ENCODE results near the gene FBXO31.

Gene FBXO31

DNA sequence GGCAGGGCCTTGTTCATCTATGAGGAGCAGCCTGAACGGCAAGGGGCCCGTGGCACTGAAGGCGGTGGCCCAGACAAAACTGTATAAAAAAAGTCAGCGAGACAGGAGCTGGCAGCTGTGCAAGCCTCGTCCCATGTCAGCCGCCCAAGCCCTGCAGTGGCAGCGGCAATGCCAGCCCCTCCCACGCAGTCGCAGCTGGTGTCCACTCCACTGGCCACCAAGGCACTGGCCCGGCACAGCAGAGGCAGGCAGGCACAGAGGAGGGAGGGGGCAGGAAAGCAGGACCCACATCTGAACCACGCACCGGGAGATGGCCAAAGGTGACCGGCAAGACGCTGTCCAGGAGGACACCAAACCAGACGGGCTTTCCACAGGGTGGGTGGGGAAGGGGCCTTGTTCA, 50.5 kb downstream of the FBXO31 start:
- H3K27me3 ChIP-seq (ENCODE audit: insufficient read depth, low read length, poor library complexity): no peaks in the 10 kb centered on the region
- peaks cover 8% of the 10 kb centered on the region; the same call in 1 of the 2 replicates for H3K79me2 ChIP-seq (ENCODE audit: insufficient read depth, low read length)
- H4K20me1 ChIP-seq (ENCODE audit: insufficient read depth, low read length): peaks cover 28% of the 10 kb centered on the region
- ATAC-seq (ENCODE audit: insufficient read depth, low read depth) (no peak), DNase-seq (no peak)
- no peak overlapping the region for H2AFZ ChIP-seq (ENCODE audit: low read depth, low read length)
- no peak overlapping the region for H3K9ac ChIP-seq (ENCODE audit: low read depth, low read length)
- H3K4me2 ChIP-seq (ENCODE audit: insufficient read depth, low read length): no peak overlapping the region
- no peak for TF ChIP-seq EZH2 (IDR thresholded peaks at IDR 0.05; ENCODE audit: borderline replicate concordance, low read depth, low read length, severe bottlenecking)
- TF ChIP-seq, protein P1, sequence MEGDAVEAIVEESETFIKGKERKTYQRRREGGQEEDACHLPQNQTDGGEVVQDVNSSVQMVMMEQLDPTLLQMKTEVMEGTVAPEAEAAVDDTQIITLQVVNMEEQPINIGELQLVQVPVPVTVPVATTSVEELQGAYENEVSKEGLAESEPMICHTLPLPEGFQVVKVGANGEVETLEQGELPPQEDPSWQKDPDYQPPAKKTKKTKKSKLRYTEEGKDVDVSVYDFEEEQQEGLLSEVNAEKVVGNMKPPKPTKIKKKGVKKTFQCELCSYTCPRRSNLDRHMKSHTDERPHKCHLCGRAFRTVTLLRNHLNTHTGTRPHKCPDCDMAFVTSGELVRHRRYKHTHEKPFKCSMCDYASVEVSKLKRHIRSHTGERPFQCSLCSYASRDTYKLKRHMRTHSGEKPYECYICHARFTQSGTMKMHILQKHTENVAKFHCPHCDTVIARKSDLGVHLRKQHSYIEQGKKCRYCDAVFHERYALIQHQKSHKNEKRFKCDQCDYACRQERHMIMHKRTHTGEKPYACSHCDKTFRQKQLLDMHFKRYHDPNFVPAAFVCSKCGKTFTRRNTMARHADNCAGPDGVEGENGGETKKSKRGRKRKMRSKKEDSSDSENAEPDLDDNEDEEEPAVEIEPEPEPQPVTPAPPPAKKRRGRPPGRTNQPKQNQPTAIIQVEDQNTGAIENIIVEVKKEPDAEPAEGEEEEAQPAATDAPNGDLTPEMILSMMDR (IDR thresholded peaks at IDR 0.05; ENCODE audit: borderline replicate concordance, extremely low read depth, low read length, poor library complexity, severe bottlenecking): no peak
- no peaks in the 10 kb centered on the region for H3K9me3 ChIP-seq (ENCODE audit: insufficient read depth, low read length, severe bottlenecking)
- H3K27ac ChIP-seq (ENCODE audit: low read length): no peak overlapping the region
- H3K4me1 ChIP-seq (ENCODE audit: insufficient read depth, low read length): peaks cover 4% of the 10 kb centered on the region; the same call in 1 of the 2 replicates
- peaks cover 84% of the 10 kb centered on the region for H3K36me3 ChIP-seq (ENCODE audit: insufficient read depth, low read length)
- H3K4me3 ChIP-seq (ENCODE audit: low read depth in 1 of 2, low read length in 2 of 2): no peak overlapping the region

DNA sequence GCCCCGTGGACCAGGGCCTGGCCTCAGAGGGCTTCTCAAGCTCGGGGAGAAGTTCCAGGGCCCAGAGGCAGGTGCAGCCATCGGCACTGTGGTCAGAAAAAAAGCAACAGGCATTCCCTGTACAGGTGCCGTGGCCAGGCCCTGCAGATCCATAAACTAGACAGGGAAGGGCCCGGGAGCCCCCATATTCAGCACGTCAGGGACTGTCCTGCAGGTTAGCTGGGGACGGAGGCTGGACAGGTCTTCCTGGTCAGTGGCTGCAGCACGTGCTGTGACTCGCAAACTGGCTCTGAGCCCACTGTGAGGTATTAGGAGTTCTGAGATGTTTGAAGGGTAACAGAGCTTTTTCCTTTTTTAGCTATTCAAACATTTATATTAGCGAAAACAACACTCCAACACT, 51.4 kb downstream of the FBXO31 start:
- Histone ChIP-seq H3K27ac (ENCODE audit: low read length) (no peak overlapping the region), H3K79me2 (ENCODE audit: insufficient read depth, low read length) (peaks cover 5% of the 10 kb centered on the region; the same call in 1 of the 2 replicates), H3K36me3 (ENCODE audit: insufficient read depth, low read length) (peaks cover 88% of the 10 kb centered on the region), H3K4me3 (ENCODE audit: low read depth in 1 of 2, low read length in 2 of 2) (no peak overlapping the region), H3K9ac (ENCODE audit: low read depth, low read length) (no peak overlapping the region), H4K20me1 (ENCODE audit: insufficient read depth, low read length) (peaks cover 32% of the 10 kb centered on the region), H3K27me3 (ENCODE audit: insufficient read depth, low read length, poor library complexity) (no peaks in the 10 kb centered on the region), H2AFZ (ENCODE audit: low read depth, low read length) (no peak overlapping the region), H3K4me2 (ENCODE audit: insufficient read depth, low read length) (no peak overlapping the region), H3K4me1 (ENCODE audit: insufficient read depth, low read length) (peaks cover under 1% of the 10 kb centered on the region; the same call in 1 of the 2 replicates), H3K9me3 (ENCODE audit: insufficient read depth, low read length, severe bottlenecking) (no peaks in the 10 kb centered on the region)
- no peak for DNase-seq
- no peak for TF ChIP-seq EZH2 (IDR thresholded peaks at IDR 0.05; ENCODE audit: borderline replicate concordance, low read depth, low read length, severe bottlenecking)
- TF ChIP-seq, protein P1 (IDR thresholded peaks at IDR 0.05; ENCODE audit: borderline replicate concordance, extremely low read depth, low read length, poor library complexity, severe bottlenecking): no peak
- ATAC-seq (ENCODE audit: insufficient read depth, low read depth): no peak

DNA sequence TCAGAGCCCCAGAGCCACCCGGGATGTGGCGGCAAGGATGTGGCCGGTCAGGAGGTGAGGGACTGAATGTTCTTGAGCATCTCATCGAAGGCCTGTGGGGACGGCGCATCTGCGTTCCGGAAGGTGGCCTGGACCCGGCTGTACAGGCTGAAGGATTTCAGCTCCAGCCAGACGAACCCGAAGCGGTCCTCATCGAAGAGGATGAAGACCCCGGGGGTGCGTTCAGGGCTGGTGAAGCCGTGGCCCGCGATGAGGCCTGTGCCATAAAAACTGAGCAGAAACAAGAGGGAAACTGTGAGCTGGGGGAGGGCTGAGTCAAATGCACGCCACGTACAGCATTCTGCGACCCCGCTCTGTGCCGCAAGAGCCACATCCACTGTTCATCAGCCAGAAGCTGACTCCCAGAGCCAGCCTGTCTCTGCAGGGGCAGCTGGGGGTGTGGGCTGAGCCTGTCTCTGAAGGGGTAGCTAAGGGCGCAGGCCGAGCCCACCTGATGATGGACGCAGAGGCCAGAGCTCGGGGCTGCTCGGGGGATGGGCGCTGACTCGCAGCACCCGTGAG, 52.3 kb downstream of the FBXO31 start:
- no peak for DNase-seq
- no peaks in the 10 kb centered on the region for H3K27me3 ChIP-seq (ENCODE audit: insufficient read depth, low read length, poor library complexity)
- H3K9me3 ChIP-seq (ENCODE audit: insufficient read depth, low read length, severe bottlenecking): no peaks in the 10 kb centered on the region
- TF ChIP-seq, protein P1 (IDR thresholded peaks at IDR 0.05; ENCODE audit: borderline replicate concordance, extremely low read depth, low read length, poor library complexity, severe bottlenecking): no peak
- TF ChIP-seq EZH2 (IDR thresholded peaks at IDR 0.05; ENCODE audit: borderline replicate concordance, low read depth, low read length, severe bottlenecking): no peak
- ATAC-seq (ENCODE audit: insufficient read depth, low read depth): no peak
- H2AFZ ChIP-seq (ENCODE audit: low read depth, low read length): no peak overlapping the region
- H4K20me1 ChIP-seq (ENCODE audit: insufficient read depth, low read length): peaks cover 30% of the 10 kb centered on the region
- no peak overlapping the region for H3K27ac ChIP-seq (ENCODE audit: low read length)
- no peak overlapping the region for H3K4me3 ChIP-seq (ENCODE audit: low read depth in 1 of 2, low read length in 2 of 2)
- no peak overlapping the region for H3K9ac ChIP-seq (ENCODE audit: low read depth, low read length)
- no peaks in the 10 kb centered on the region for H3K4me1 ChIP-seq (ENCODE audit: insufficient read depth, low read length)
- no peak overlapping the region for H3K4me2 ChIP-seq (ENCODE audit: insufficient read depth, low read length)
- peaks cover 86% of the 10 kb centered on the region for H3K36me3 ChIP-seq (ENCODE audit: insufficient read depth, low read length)
- H3K79me2 ChIP-seq (ENCODE audit: insufficient read depth, low read length): peaks cover 4% of the 10 kb centered on the region; the same call in 1 of the 2 replicates
